Measurements from ENCODE around the gene SLC15A1. TPM values are rescaled to one million over a fixed set of nuclear protein-coding genes. Genes with fewer than 3 reads are reported as not detected.

The SLC15A1 gene
- total and polyA plus RNA-seq, 4 donors: 0.10 to 13.9 (median 0.13) TPM; not detected in 1

- Histone ChIP-seq H3K36me3 (ENCODE audit: control insufficient read depth in 1 of 2, insufficient read depth in 2 of 2, low read length in 1 of 2) (no peaks in the 10 kb centered on the region), H3K4me3 (ENCODE audit: low read length in 2 of 2) (no peak overlapping the region), H3K27ac (ENCODE audit: low read depth in 1 of 2, low read length in 2 of 2) (no peak overlapping the region), H3K9me3 (ENCODE audit: control insufficient read depth, low read length) (peaks cover 2% of the 10 kb centered on the region), H3K4me1 (ENCODE audit: control insufficient read depth in 1 of 2, insufficient read depth in 2 of 2, low read length in 2 of 2) (no peaks in the 10 kb centered on the region), H3K27me3 (ENCODE audit: control insufficient read depth in 1 of 2, insufficient read depth in 2 of 2, low read length in 1 of 2) (no peaks in the 10 kb centered on the region)
- 56 to 66% methylated on average over 5 of the region's 5 CpGs for WGBS, 2 donors
- DNase-seq (no peak), ATAC-seq (ENCODE audit: low FRiP score) (no peak)
- intact Hi-C loops (cut with DNase I): no loop called here
Observed at GRCh38 chr13:98776644-98777043, 24.2 kb upstream of the SLC15A1 start.

- H3K9me3 ChIP-seq (ENCODE audit: control insufficient read depth, low read length): no peaks in the 10 kb centered on the region
- intact Hi-C loops (cut with DNase I): no loop called here
- H3K4me3 ChIP-seq (ENCODE audit: low read length in 2 of 2): no peak overlapping the region
- ATAC-seq (ENCODE audit: low FRiP score): no peak
- no peak overlapping the region for H3K27ac ChIP-seq (ENCODE audit: low read depth in 1 of 2, low read length in 2 of 2)
- 86 to 90% methylated on average over 22 of the region's 22 CpGs for WGBS, 2 donors
- DNase-seq: no peak
- no peaks in the 10 kb centered on the region for H3K4me1 ChIP-seq (ENCODE audit: control insufficient read depth in 1 of 2, insufficient read depth in 2 of 2, low read length in 2 of 2)
- no peaks in the 10 kb centered on the region for H3K27me3 ChIP-seq (ENCODE audit: control insufficient read depth in 1 of 2, insufficient read depth in 2 of 2, low read length in 1 of 2)
- H3K36me3 ChIP-seq (ENCODE audit: control insufficient read depth in 1 of 2, insufficient read depth in 2 of 2, low read length in 1 of 2): no peaks in the 10 kb centered on the region
Observed at GRCh38 chr13:98775844-98776598, 23.5 kb upstream of the SLC15A1 start.

GRCh38 chr13:98775386-98775785 is 22.9 kb upstream of the SLC15A1 start:
- Histone ChIP-seq H3K4me1 (ENCODE audit: control insufficient read depth in 1 of 2, insufficient read depth in 2 of 2, low read length in 2 of 2) (no peaks in the 10 kb centered on the region), H3K9me3 (ENCODE audit: control insufficient read depth, low read length) (no peaks in the 10 kb centered on the region), H3K36me3 (ENCODE audit: control insufficient read depth in 1 of 2, insufficient read depth in 2 of 2, low read length in 1 of 2) (no peaks in the 10 kb centered on the region), H3K27ac (ENCODE audit: low read depth in 1 of 2, low read length in 2 of 2) (no peak overlapping the region), H3K27me3 (ENCODE audit: control insufficient read depth in 1 of 2, insufficient read depth in 2 of 2, low read length in 1 of 2) (no peaks in the 10 kb centered on the region), H3K4me3 (ENCODE audit: low read length in 2 of 2) (no peak overlapping the region)
- intact Hi-C loops (cut with DNase I): no loop called here
- WGBS, 2 donors: 77 to 84% methylated on average over 15 of the region's 15 CpGs
- DNase-seq (no peak), ATAC-seq (ENCODE audit: low FRiP score) (no peak)

GRCh38 chr13:98774776-98775175 is 22.3 kb upstream of the SLC15A1 start:
- Histone ChIP-seq H3K9me3 (ENCODE audit: control insufficient read depth, low read length) (no peaks in the 10 kb centered on the region), H3K36me3 (ENCODE audit: control insufficient read depth in 1 of 2, insufficient read depth in 2 of 2, low read length in 1 of 2) (no peaks in the 10 kb centered on the region), H3K27me3 (ENCODE audit: control insufficient read depth in 1 of 2, insufficient read depth in 2 of 2, low read length in 1 of 2) (no peaks in the 10 kb centered on the region), H3K27ac (ENCODE audit: low read depth in 1 of 2, low read length in 2 of 2) (no peak overlapping the region), H3K4me3 (ENCODE audit: low read length in 2 of 2) (no peak overlapping the region), H3K4me1 (ENCODE audit: control insufficient read depth in 1 of 2, insufficient read depth in 2 of 2, low read length in 2 of 2) (no peaks in the 10 kb centered on the region)
- DNase-seq (no peak), ATAC-seq (ENCODE audit: low FRiP score) (no peak)
- WGBS, 2 donors: 93 to 94% methylated on average over 9 of the region's 9 CpGs
- intact Hi-C loops (cut with DNase I): no loop called here

GRCh38 chr13:98773921-98774320 is 21.4 kb upstream of the SLC15A1 start:
- no peak overlapping the region for H3K4me3 ChIP-seq (ENCODE audit: low read length in 2 of 2)
- H3K27me3 ChIP-seq (ENCODE audit: control insufficient read depth in 1 of 2, insufficient read depth in 2 of 2, low read length in 1 of 2): no peaks in the 10 kb centered on the region
- intact Hi-C loops (cut with DNase I): no loop called here
- no peaks in the 10 kb centered on the region for H3K9me3 ChIP-seq (ENCODE audit: control insufficient read depth, low read length)
- DNase-seq (no peak), ATAC-seq (ENCODE audit: low FRiP score) (no peak)
- H3K4me1 ChIP-seq (ENCODE audit: control insufficient read depth in 1 of 2, insufficient read depth in 2 of 2, low read length in 2 of 2): no peaks in the 10 kb centered on the region
- H3K27ac ChIP-seq (ENCODE audit: low read depth in 1 of 2, low read length in 2 of 2): no peak overlapping the region
- no peaks in the 10 kb centered on the region for H3K36me3 ChIP-seq (ENCODE audit: control insufficient read depth in 1 of 2, insufficient read depth in 2 of 2, low read length in 1 of 2)
- WGBS, 2 donors: 90 to 92% methylated on average over 20 of the region's 20 CpGs

DNA sequence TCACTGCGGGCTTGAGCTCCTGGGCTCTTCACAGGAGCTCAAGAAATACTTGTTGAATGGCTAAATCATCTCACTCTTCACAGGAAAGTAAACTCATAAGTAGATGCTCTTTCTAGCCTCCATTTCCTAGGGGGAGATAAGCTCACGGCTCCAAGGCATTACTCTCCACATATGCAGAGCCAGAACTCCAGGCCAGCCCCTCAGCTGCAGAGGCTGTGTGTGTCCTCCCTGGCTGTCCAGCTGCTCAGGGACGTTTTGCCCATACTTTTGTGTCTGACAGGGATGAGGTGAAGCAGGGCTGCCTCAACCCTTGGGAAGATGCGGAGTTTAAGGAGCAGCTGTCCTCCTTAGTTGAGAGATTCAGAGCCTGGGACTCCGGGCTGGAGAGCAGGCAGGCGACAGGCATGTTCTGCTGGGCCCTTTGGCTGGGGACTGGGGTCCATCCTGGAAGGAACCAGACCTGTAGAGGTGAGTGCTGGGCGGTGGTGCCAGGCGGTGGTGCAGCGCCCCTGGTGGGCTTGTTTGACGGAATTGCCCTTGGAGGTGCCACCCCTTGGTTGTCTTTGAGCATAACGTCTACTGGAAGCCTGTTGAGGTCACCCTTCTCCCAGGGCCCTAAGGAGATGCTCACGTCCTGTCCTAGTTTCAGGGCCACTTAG is 20.5 kb upstream of the SLC15A1 start:
- H3K9me3 ChIP-seq (ENCODE audit: control insufficient read depth, low read length): no peaks in the 10 kb centered on the region
- DNase-seq: no peak
- no peak overlapping the region for H3K27ac ChIP-seq (ENCODE audit: low read depth in 1 of 2, low read length in 2 of 2)
- H3K36me3 ChIP-seq (ENCODE audit: control insufficient read depth in 1 of 2, insufficient read depth in 2 of 2, low read length in 1 of 2): no peaks in the 10 kb centered on the region
- no peak overlapping the region for H3K4me3 ChIP-seq (ENCODE audit: low read length in 2 of 2)
- WGBS, 2 donors: 78 to 85% methylated on average over 12 of the region's 12 CpGs
- no peaks in the 10 kb centered on the region for H3K4me1 ChIP-seq (ENCODE audit: control insufficient read depth in 1 of 2, insufficient read depth in 2 of 2, low read length in 2 of 2)
- no peak for ATAC-seq (ENCODE audit: low FRiP score)
- H3K27me3 ChIP-seq (ENCODE audit: control insufficient read depth in 1 of 2, insufficient read depth in 2 of 2, low read length in 1 of 2): no peaks in the 10 kb centered on the region
- intact Hi-C loops (cut with DNase I): no loop called here

DNA sequence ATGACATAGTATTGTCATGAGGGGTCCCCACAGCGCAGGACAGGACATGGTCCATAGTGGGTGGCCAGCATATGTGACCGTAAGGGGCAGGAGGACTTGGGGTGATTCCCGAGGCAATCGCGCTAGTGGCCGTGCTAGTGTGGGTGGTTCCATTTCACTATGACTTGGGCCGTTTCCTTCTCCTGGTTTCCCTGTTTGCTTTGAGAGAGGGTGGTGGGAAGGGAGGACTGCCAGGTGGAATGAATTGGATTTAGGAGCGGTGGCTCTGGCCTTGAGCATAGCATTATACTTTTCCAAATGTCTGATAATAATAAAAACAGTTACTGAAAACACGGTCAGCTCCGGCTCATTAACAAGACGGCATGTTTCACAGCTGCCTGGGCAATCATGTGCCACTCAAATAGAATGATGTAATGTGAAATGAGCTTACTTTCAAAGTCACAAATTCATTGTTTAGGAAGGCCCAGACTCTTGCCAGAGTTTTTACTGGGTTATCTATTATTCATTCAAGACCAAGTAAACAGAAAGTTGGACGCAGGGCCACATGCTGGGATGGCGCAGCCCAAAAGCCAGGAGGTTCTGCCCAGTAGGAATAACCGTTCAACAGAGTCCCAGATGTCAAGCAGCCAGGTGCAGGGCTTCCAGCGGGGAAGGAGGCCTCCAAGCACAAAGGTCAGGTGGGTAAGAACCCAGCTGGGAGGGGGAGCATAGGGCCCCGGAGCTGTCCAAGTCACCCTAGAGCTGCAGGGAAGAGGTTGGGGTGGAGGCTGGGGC is 19.6 kb upstream of the SLC15A1 start:
- intact Hi-C loops (cut with DNase I): no loop called here
- H3K4me3 ChIP-seq (ENCODE audit: low read length in 2 of 2): no peak overlapping the region
- H3K27me3 ChIP-seq (ENCODE audit: control insufficient read depth in 1 of 2, insufficient read depth in 2 of 2, low read length in 1 of 2): no peaks in the 10 kb centered on the region
- no peaks in the 10 kb centered on the region for H3K36me3 ChIP-seq (ENCODE audit: control insufficient read depth in 1 of 2, insufficient read depth in 2 of 2, low read length in 1 of 2)
- 80 to 82% methylated on average over 16 of the region's 16 CpGs for WGBS, 2 donors
- no peak overlapping the region for H3K27ac ChIP-seq (ENCODE audit: low read depth in 1 of 2, low read length in 2 of 2)
- ATAC-seq (ENCODE audit: low FRiP score) (no peak), DNase-seq (no peak)
- no peaks in the 10 kb centered on the region for H3K4me1 ChIP-seq (ENCODE audit: control insufficient read depth in 1 of 2, insufficient read depth in 2 of 2, low read length in 2 of 2)
- no peaks in the 10 kb centered on the region for H3K9me3 ChIP-seq (ENCODE audit: control insufficient read depth, low read length)

- 83 to 90% methylated on average over 7 of the region's 7 CpGs for WGBS, 2 donors
- Histone ChIP-seq H3K9me3 (ENCODE audit: control insufficient read depth, low read length) (no peaks in the 10 kb centered on the region), H3K4me1 (ENCODE audit: control insufficient read depth in 1 of 2, insufficient read depth in 2 of 2, low read length in 2 of 2) (no peaks in the 10 kb centered on the region), H3K36me3 (ENCODE audit: control insufficient read depth in 1 of 2, insufficient read depth in 2 of 2, low read length in 1 of 2) (no peaks in the 10 kb centered on the region), H3K4me3 (ENCODE audit: low read length in 2 of 2) (no peak overlapping the region), H3K27me3 (ENCODE audit: control insufficient read depth in 1 of 2, insufficient read depth in 2 of 2, low read length in 1 of 2) (no peaks in the 10 kb centered on the region), H3K27ac (ENCODE audit: low read depth in 1 of 2, low read length in 2 of 2) (no peak overlapping the region)
- intact Hi-C loops (cut with DNase I): no loop called here
- DNase-seq: no peak
- ATAC-seq (ENCODE audit: low FRiP score): no peak
Observed at GRCh38 chr13:98769736-98770135, 17.3 kb upstream of the SLC15A1 start.
